Liver (tissue), 9 donors: ENCODE data around the gene API5. TPM values are rescaled to one million over a fixed set of nuclear protein-coding genes. Genes with fewer than 3 reads are reported as not detected.

Source experiments
- DNase-seq: peaks from one replicate; pipeline ENCODE4 v3.0.0-alpha.2; 2017; ENCODE audit warnings: low spot score
- H3K27ac ChIP-seq, 2 donors: one replicate each; pipeline ENCODE4 v1.7.0; 2013; ENCODE audit warnings: inconsistent platforms in 2 of 2, low read length in 2 of 2, control low read depth in 1 of 2, low read depth in 1 of 2, mild to moderate bottlenecking in 1 of 2
- H3K27me3 ChIP-seq, 4 donors: one replicate each; pipeline versions ENCODE4 v1.6.1 to v1.7.0; 2013; ENCODE audit warnings: low read length in 3 of 4, inconsistent platforms in 1 of 4, mild to moderate bottlenecking in 1 of 4, moderate library complexity in 1 of 4; ENCODE audit not compliant: control insufficient read depth in 4 of 4, insufficient read depth in 4 of 4
- H3K36me3 ChIP-seq, 4 donors: one replicate each; pipeline versions ENCODE4 v1.6.1 to v1.7.0; 2013; ENCODE audit warnings: low read length in 3 of 4, mild to moderate bottlenecking in 3 of 4, low read depth in 1 of 4, moderate library complexity in 1 of 4; ENCODE audit not compliant: control insufficient read depth in 4 of 4, insufficient read depth in 3 of 4
- H3K4me1 ChIP-seq, 4 donors: one replicate each; pipeline versions ENCODE4 v1.6.1 to v1.7.0; 2013; ENCODE audit warnings: low read length in 3 of 4, mild to moderate bottlenecking in 3 of 4, moderate library complexity in 1 of 4; ENCODE audit not compliant: control insufficient read depth in 4 of 4, insufficient read depth in 4 of 4
- H3K4me3 ChIP-seq, 3 donors: one replicate each; pipeline versions ENCODE4 v1.6.1 to v1.7.0; 2013; ENCODE audit warnings: low read length in 3 of 3, control low read depth in 1 of 3, low read depth in 1 of 3, mild to moderate bottlenecking in 1 of 3
- H3K9ac ChIP-seq, 2 donors: one replicate each; pipeline ENCODE4 v1.7.0; 2013; ENCODE audit warnings: low read length in 2 of 2, mild to moderate bottlenecking in 2 of 2, moderate library complexity in 2 of 2, control low read depth in 1 of 2, low read depth in 1 of 2
- H3K9me3 ChIP-seq, 4 donors: one replicate each; pipeline versions ENCODE4 v1.6.1 to v1.7.0; 2013; ENCODE audit warnings: low read length in 3 of 4; ENCODE audit not compliant: control insufficient read depth in 4 of 4
- EGR1 ChIP-seq, 2 donors: IDR thresholded peaks; 2 replicates each; pipeline ENCODE4 v1.6.1; 2016 to 2018; ENCODE audit warnings: antibody characterized with exemption in 2 of 2, low read depth in 2 of 2
- FOXA1 ChIP-seq: IDR thresholded peaks from 2 replicates; pipeline ENCODE4 v1.6.1; 2016; ENCODE audit warnings: antibody characterized with exemption
- FOXA2 ChIP-seq: IDR thresholded peaks from 2 replicates; pipeline ENCODE4 v1.6.1; 2016; ENCODE audit warnings: antibody characterized with exemption
- GABPA ChIP-seq, 2 donors: IDR thresholded peaks in 1 of 2; conservative IDR thresholded peaks in 1 of 2; 2 replicates each; pipeline ENCODE4 v1.6.1; 2016; ENCODE audit warnings: antibody characterized with exemption in 2 of 2, mild to moderate bottlenecking in 1 of 2, moderate library complexity in 1 of 2
- HNF4A ChIP-seq, 2 donors: conservative IDR thresholded peaks; 2 replicates each; pipeline ENCODE4 v1.6.1; 2016; ENCODE audit warnings: antibody characterized with exemption in 2 of 2, mild to moderate bottlenecking in 2 of 2
- HNF4G ChIP-seq: IDR thresholded peaks from 2 replicates; pipeline ENCODE4 v1.6.1; 2016; ENCODE audit warnings: antibody characterized with exemption
- JUND ChIP-seq, 2 donors: IDR thresholded peaks; 2 replicates each; pipeline ENCODE4 v1.6.1; 2016; ENCODE audit warnings: antibody characterized with exemption in 2 of 2
- NR2F2 ChIP-seq: IDR thresholded peaks from 2 replicates; pipeline ENCODE4 v1.6.1; 2016; ENCODE audit warnings: antibody characterized with exemption
- RAD21 ChIP-seq, 2 donors: IDR thresholded peaks; 2 replicates each; pipeline ENCODE4 v1.6.1; 2016; ENCODE audit warnings: antibody characterized with exemption in 2 of 2, mild to moderate bottlenecking in 2 of 2
- RXRA ChIP-seq, 2 donors: IDR thresholded peaks; 2 replicates each; pipeline ENCODE4 v1.6.1; 2017 to 2018; ENCODE audit warnings: antibody characterized with exemption in 2 of 2, mild to moderate bottlenecking in 1 of 2
- SP1 ChIP-seq: IDR thresholded peaks from 2 replicates; pipeline ENCODE4 v1.6.1; 2018; ENCODE audit warnings: antibody characterized with exemption, mild to moderate bottlenecking
- TAF1 ChIP-seq: conservative IDR thresholded peaks from 2 replicates; pipeline ENCODE4 v1.6.1; 2016; ENCODE audit warnings: antibody characterized with exemption, mild to moderate bottlenecking
- YY1 ChIP-seq: IDR thresholded peaks from 2 replicates; pipeline ENCODE4 v1.6.1; 2016; ENCODE audit warnings: antibody characterized with exemption, mild to moderate bottlenecking
- WGBS: extraction: QIAGEN DNeasy Blood & Tissue Kit; methylation state at CpG from one replicate; pipeline ENCODE4 v1.1.7; 2013; 5-methylcytosine and 5-hydroxymethylcytosine counted together
- polyA plus RNA-seq, 2 donors: library from polyadenylated mRNA; stranded (reverse) in 1 of 2; unstranded in 1 of 2; fragments of 200-250 nt in 1 of 2; fragments of >200 nt in 1 of 2; fragmentation: Nextera tagmentation in 1 of 2; extraction: Ambion mirVana in 1 of 2; gene quantifications; one replicate each; pipeline versions ENCODE4 v1.2.1 to v1.2.3, GENCODE V29; 2013 to 2015
- total RNA-seq, 2 donors: library from RNA; depleted of rRNA; stranded (reverse); fragments of >200 nt; gene quantifications; one replicate each; pipeline ENCODE4 v1.2.3, GENCODE V29; 2014
- TF ChIP-seq, protein P1 (sequence below): IDR thresholded peaks from 2 replicates; pipeline ENCODE4 v1.6.1; 2016; ENCODE audit warnings: antibody characterized with exemption, mild to moderate bottlenecking
- TF ChIP-seq, protein P2 (sequence below): IDR thresholded peaks from 2 replicates; pipeline ENCODE4 v1.6.1; 2016; ENCODE audit warnings: antibody characterized with exemption
- TF ChIP-seq, protein P3 (sequence below): fragments of 150-350 bp; IDR thresholded peaks from 2 replicates; pipeline ENCODE4 v1.5.1; 2017; ENCODE audit warnings: improper control_type of control experiment, low read depth, low read length; ENCODE audit not compliant: missing input control
- TF ChIP-seq, protein P4 (sequence below): IDR thresholded peaks from 2 replicates; pipeline ENCODE4 v1.6.1; 2016; ENCODE audit warnings: antibody characterized with exemption
- TF ChIP-seq, protein P5 (sequence below): IDR thresholded peaks from 2 replicates; pipeline ENCODE4 v1.6.1; 2016; ENCODE audit warnings: antibody characterized with exemption
- donor health status: healthy.
- donor health status: healthy.
- donor health status: healthy.
- donor health status: healthy.
- donor health status: healthy.

The API5 gene
- total and polyA plus RNA-seq, 4 donors = 23.0 to 61.6 (median 34.2) TPM

DNA sequence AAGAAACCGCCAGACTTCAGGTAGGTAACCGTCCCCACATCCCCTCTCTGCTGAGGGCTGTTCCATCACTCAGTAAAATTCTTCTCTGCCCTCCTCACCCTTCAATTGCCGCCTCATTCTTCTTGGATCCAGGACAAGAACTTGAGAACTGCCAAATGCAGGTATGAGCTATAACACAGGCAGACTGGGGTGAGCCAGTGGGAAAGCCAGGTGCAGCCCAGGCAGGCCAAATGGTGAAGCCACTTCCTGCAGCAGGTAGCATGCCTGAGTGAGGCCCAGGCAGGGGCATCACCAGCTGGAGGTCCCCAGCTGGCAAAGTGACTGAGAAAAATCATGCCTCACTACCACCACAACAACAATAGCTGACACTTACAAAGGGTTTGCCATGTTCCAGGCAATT, 22.4 kb upstream of the API5 start:
- Histone ChIP-seq H3K27ac (no peak overlapping the region), H3K9ac (no peak overlapping the region), H3K36me3 (no peaks in the 10 kb centered on the region), H3K27me3 (peaks cover 0 to 5% (median 0%) of the 10 kb centered on the region in 4 donors), H3K4me1 (no peaks in the 10 kb centered on the region), H3K4me3 (no peak overlapping the region), H3K9me3 (peaks cover 0 to 10% (median 2%) of the 10 kb centered on the region in 4 donors)
- no peak for DNase-seq
- no peak for TF ChIP-seq RAD21 (IDR thresholded peaks at IDR 0.05)
- TF ChIP-seq, protein P1, sequence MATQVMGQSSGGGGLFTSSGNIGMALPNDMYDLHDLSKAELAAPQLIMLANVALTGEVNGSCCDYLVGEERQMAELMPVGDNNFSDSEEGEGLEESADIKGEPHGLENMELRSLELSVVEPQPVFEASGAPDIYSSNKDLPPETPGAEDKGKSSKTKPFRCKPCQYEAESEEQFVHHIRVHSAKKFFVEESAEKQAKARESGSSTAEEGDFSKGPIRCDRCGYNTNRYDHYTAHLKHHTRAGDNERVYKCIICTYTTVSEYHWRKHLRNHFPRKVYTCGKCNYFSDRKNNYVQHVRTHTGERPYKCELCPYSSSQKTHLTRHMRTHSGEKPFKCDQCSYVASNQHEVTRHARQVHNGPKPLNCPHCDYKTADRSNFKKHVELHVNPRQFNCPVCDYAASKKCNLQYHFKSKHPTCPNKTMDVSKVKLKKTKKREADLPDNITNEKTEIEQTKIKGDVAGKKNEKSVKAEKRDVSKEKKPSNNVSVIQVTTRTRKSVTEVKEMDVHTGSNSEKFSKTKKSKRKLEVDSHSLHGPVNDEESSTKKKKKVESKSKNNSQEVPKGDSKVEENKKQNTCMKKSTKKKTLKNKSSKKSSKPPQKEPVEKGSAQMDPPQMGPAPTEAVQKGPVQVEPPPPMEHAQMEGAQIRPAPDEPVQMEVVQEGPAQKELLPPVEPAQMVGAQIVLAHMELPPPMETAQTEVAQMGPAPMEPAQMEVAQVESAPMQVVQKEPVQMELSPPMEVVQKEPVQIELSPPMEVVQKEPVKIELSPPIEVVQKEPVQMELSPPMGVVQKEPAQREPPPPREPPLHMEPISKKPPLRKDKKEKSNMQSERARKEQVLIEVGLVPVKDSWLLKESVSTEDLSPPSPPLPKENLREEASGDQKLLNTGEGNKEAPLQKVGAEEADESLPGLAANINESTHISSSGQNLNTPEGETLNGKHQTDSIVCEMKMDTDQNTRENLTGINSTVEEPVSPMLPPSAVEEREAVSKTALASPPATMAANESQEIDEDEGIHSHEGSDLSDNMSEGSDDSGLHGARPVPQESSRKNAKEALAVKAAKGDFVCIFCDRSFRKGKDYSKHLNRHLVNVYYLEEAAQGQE = no peak
- TF ChIP-seq SP1 = no peak
- no peak for TF ChIP-seq FOXA1
- WGBS = 94% methylated on average over 3 of the region's 3 CpGs

DNA sequence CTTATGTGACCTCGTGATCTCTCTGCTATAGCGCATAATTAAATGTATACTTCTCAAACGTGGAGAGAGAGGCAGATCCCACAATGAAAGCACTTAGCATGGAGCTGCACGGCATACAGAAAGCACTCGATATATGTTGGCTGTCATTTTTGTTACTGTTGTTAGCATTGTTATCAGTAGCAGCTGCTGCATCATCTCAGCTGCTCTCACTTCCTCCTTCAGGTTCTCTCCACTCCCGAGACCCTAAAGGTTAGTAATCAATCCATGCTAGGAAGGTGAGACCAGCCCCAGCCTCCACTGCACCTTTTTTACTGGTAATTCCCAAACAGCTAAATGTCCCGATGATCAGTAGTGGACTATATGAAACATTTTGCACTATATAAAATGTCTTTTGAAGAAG, 13.4 kb upstream of the API5 start:
- no peak overlapping the region for H3K4me3 ChIP-seq
- H3K4me1 ChIP-seq = no peaks in the 10 kb centered on the region
- 64% methylated on average over 7 of the region's 7 CpGs for WGBS
- no peaks in the 10 kb centered on the region for H3K36me3 ChIP-seq
- H3K27ac ChIP-seq = no peak overlapping the region
- TF ChIP-seq RXRA (IDR thresholded peaks at IDR 0.05) = no peak
- TF ChIP-seq, protein P2, sequence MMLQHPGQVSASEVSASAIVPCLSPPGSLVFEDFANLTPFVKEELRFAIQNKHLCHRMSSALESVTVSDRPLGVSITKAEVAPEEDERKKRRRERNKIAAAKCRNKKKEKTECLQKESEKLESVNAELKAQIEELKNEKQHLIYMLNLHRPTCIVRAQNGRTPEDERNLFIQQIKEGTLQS = no peak
- no peak for TF ChIP-seq NR2F2
- no peak for TF ChIP-seq RAD21 (IDR thresholded peaks at IDR 0.05)
- no peak for TF ChIP-seq EGR1 (IDR thresholded peaks at IDR 0.05; ENCODE audit: low read depth in 2 of 2)
- TF ChIP-seq HNF4A (conservative IDR thresholded peaks at IDR 0.05) = no peak
- no peak for TF ChIP-seq JUND (IDR thresholded peaks at IDR 0.05)
- no peak for TF ChIP-seq FOXA2
- TF ChIP-seq TAF1 = no peak
- TF ChIP-seq HNF4G = no peak
- TF ChIP-seq, protein P3, sequence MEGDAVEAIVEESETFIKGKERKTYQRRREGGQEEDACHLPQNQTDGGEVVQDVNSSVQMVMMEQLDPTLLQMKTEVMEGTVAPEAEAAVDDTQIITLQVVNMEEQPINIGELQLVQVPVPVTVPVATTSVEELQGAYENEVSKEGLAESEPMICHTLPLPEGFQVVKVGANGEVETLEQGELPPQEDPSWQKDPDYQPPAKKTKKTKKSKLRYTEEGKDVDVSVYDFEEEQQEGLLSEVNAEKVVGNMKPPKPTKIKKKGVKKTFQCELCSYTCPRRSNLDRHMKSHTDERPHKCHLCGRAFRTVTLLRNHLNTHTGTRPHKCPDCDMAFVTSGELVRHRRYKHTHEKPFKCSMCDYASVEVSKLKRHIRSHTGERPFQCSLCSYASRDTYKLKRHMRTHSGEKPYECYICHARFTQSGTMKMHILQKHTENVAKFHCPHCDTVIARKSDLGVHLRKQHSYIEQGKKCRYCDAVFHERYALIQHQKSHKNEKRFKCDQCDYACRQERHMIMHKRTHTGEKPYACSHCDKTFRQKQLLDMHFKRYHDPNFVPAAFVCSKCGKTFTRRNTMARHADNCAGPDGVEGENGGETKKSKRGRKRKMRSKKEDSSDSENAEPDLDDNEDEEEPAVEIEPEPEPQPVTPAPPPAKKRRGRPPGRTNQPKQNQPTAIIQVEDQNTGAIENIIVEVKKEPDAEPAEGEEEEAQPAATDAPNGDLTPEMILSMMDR = no peak
- TF ChIP-seq, protein P4, sequence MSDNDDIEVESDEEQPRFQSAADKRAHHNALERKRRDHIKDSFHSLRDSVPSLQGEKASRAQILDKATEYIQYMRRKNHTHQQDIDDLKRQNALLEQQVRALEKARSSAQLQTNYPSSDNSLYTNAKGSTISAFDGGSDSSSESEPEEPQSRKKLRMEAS = no peak
- TF ChIP-seq GABPA (IDR thresholded peaks at IDR 0.05 in 1 of 2, conservative IDR thresholded peaks at IDR 0.05 in 1 of 2) = no peak
- no peak for TF ChIP-seq SP1
- TF ChIP-seq FOXA1 = no peak
- no peak for TF ChIP-seq YY1
- TF ChIP-seq, protein P1 = no peak
- TF ChIP-seq, protein P5, sequence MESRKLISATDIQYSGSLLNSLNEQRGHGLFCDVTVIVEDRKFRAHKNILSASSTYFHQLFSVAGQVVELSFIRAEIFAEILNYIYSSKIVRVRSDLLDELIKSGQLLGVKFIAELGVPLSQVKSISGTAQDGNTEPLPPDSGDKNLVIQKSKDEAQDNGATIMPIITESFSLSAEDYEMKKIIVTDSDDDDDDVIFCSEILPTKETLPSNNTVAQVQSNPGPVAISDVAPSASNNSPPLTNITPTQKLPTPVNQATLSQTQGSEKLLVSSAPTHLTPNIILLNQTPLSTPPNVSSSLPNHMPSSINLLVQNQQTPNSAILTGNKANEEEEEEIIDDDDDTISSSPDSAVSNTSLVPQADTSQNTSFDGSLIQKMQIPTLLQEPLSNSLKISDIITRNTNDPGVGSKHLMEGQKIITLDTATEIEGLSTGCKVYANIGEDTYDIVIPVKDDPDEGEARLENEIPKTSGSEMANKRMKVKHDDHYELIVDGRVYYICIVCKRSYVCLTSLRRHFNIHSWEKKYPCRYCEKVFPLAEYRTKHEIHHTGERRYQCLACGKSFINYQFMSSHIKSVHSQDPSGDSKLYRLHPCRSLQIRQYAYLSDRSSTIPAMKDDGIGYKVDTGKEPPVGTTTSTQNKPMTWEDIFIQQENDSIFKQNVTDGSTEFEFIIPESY = no peak
- H3K9me3 ChIP-seq = peaks cover 4 to 19% (median 12%) of the 10 kb centered on the region in 4 donors
- no peak overlapping the region for H3K9ac ChIP-seq
- no peak for DNase-seq
- H3K27me3 ChIP-seq = peaks cover 0 to 5% (median 2%) of the 10 kb centered on the region in 4 donors
